CD4-positive, alpha-beta T cell treated with Interleukin-15 for 4 hours (primary cell): ENCODE results near the gene FGD2.
"Not testable (repeated sequence)": the region's sequence is repeated elsewhere in the genome, so short reads cannot be mapped to it uniquely, and the experiment has no call there.

Source experiments
- DNase-seq: peaks from one replicate; pipeline ENCODE4 v3.0.0-alpha.2; 2020; ENCODE audit warnings: low spot score

FGD2 gene

DNA sequence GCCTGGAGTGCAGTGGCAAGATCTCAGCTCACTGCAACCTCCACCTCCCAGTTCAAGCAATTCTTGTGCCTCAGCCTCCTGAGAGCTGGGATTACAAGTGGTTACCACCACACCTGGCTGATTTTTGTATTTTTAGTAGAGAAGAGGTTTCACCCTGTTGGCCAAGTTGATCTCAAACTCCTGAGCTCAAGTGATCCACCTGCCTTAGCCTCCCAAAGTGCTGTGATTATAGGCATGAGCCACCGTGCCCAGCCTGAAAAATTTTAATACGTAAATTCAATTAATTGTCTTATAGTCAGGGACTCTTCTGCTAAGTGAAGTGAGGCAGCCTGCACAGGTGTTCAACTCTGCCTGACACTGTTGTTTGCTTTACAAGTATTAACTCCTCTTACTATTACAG is 15.1 kb upstream of the FGD2 start:
- DNase-seq: not testable (repeated sequence)

DNA sequence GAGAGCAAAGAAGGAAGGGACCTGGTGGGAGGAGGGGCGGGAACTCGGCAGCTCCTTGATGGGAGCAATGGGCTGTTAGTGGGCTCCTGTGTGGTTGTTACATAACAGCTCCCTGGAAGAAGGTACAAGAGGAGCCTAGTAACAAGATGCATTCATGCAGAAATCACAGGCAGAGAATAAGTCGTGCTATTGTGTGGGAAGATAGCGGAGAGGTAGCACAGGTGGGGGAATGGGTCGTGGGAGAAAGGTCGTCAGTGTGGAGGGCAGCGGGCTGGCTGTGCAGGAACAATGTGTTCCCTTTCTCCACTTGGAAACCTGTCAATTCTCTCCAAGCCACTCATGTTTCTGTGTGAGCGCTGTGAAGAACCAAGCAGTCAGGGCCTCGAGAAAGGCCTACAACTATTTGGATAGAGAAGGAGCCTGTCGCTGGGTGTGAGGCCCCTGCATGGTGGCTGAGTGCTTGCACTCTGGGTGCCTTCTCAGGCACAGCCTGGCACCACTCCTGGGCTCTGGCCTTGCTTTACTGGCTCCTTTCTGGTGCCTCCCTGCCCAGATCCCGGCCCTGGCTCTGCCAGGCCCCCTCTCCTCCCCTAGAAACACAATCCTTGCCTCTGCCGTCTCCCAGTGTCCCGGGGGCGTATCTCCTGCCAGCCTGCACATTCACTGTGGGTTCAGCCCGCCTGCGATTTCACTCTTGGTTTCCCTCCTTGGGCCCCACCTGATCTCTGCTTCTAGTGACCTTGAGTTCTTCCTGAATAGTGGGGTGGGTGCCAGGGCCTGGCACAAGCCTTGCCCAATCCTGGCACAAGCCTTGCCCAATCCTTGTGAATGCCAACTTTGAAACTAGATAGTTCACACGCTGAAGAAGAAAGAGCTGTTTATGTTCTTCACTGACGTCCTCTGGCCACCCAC is 7.4 kb upstream of the FGD2 start:
- no peak for DNase-seq

GRCh38 chr6:36998723-36999038 is 6.8 kb upstream of the FGD2 start:
- no peak for DNase-seq

DNA sequence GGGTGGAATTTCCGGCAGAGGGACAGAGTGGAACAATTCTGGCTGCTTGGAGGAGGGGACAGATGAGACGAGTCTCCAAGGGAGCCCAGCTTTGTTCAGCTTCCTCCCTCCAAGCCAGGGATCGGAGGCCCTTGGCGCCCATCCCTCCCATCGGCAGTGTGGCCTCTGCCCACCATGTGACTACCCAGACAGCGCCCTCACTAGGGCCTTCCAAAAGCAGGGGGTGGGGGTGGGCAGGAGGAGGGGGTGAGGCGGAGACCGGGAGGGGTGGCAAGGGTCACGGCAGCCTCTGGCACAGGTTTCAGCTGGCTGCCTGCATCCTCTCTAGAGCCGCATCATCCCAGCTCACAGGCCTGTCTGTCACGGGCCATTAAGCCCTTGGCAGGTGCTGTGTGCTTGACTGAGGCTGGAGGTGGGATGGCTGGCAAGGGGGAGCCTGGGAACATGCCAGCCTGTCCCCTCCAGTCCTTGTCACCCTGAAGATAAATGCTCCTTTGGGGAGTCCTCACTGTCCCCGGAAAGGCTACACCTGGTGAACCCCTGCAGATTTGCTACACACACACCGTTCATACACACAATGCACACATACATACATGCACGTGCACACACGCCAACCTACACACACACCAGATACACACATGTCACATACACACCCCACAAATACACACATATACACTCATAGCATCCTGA is 6.2 kb upstream of the FGD2 start:
- no peak for DNase-seq

GRCh38 chr6:36999751-37000125 is 5.7 kb upstream of the FGD2 start:
- DNase-seq: no peak

DNA sequence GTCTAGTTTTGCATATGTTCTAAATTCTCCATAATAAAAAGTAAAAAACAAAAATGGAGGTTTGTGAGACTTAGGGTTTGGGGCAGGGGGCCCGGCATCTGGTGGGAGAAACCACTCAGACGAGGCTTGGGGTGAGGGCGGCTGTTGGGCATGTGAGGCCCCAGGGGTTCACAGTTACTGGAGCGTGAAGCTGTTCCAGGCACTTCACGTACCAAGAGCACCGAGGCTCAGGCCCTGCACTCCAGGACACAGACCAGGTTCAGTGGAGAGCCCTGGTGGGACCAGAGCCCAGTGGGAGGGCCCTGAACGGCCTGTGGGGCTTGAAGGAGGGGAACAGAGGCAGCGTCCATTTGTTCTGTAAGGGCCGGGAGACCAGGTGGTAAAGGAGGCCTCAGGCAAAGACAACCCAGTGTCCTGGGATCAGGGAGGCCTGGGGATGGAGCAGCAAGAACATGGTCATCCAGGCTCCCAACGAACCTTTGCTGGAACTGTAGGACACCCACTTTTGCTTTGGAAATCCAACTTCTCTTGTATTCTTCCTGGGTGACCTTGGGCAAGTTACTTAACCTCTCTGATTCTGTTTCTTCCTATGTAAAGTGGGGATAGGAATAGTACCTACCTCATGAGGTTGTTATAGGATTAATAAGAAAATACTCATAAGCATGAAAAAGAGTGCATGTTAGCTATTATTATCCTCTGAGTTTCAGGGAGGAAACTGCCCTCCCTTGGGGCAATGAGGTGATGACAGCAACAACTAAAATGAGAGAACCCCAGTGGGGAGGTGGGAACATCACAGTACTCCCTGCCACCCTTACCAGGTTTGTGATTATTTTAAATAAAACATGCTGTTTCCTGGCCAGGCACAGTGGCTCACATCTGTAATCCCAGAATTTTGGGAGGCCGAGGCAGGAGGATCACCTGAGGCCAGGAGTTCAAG is 1.1 kb upstream of the FGD2 start:
- DNase-seq: no peak

DNA sequence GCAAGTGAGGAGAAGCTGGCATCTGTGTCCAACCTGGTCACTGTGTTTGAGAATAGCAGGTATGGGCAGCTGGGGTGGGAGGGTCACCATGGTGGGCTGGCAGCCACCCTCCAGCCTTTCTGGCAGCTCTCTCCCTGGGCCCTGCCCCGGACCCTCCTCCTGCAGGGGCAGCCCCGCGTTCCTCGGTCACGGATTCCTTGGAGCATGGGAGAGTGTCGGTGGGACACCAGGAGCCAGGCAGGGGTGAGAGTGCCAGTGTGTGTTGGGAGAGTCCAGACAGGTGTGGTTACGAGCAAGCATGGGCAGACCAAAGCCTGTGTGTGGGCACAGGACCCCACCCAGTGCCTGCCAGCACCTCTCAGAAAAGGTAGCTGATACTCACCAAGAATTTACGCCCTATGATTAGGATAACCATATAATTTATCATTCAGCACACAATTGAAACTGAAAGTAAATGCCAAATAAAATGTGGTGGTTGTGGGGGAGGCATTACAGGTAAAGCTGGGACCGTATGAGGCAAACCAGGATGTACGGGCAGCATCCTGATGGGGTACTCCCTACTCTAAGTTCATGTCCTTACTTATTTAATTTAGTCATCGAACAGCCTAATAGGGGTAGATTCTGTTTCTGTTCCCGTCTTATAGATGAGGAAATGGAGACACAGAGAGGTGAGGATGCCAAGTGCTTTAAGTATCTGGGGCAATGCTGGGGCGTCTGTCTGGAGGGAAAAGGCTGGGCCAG is 542 bp downstream of the FGD2 start:
- peak; percentile 22 for DNase-seq

DNA sequence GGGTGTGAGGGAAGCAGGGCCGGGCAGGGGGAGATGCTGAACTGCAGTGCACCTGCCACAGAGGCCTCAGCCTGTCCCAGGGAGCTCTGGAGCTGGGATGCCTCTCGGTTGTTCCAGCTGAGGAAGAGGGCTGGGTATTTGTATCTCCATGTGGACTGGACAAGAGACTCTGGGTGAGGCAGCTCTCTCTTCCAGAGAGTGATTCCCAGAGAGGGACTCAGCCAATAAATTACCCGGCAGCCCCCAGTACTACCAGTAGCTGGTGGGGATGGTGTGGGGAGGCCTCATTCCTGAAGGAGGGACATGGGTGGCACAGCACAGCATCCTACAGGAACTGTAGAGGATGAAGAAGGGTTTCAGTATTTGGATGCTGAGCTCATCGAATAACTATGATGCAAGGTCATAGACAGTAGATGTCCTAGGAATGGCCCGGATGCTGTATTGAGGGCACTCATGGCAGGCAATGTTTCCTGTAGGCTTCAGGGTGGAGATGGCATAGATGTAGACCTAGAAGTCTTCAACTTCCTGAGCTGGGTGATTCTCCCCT is 1.4 kb downstream of the FGD2 start:
- DNase-seq: no peak

GRCh38 chr6:37007340-37008043 is 2.0 kb downstream of the FGD2 start:
- peak; percentile 7 for DNase-seq

- no peak for DNase-seq
Observed at GRCh38 chr6:37008484-37009465, 3.3 kb downstream of the FGD2 start.

DNA sequence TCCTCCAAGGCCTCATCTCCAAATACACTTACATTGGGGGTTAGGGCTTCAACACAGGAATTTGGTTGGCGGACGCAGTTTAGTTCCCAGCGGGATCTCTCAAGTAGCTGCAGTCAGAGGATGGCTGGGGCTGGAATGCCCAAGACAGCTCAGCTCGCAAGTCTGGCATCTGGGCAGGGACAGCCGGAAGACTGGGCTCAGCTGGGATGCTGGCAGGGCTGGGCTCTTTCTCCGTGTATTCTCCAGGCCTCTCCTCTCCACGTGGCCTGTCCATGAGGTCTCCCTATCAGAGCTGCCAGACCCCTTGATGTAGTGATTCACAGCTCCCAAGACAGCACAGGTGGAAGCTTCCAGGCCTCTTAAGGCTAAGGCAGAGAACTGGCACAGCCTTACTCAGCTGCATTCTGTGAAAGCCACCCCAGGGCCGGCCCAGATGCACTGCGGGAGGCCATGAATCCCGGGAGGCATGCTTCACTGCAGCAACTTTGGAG is 5.0 kb downstream of the FGD2 start:
- DNase-seq: no peak

- DNase-seq: no peak
Observed at GRCh38 chr6:37011656-37012378, 6.4 kb downstream of the FGD2 start.

DNA sequence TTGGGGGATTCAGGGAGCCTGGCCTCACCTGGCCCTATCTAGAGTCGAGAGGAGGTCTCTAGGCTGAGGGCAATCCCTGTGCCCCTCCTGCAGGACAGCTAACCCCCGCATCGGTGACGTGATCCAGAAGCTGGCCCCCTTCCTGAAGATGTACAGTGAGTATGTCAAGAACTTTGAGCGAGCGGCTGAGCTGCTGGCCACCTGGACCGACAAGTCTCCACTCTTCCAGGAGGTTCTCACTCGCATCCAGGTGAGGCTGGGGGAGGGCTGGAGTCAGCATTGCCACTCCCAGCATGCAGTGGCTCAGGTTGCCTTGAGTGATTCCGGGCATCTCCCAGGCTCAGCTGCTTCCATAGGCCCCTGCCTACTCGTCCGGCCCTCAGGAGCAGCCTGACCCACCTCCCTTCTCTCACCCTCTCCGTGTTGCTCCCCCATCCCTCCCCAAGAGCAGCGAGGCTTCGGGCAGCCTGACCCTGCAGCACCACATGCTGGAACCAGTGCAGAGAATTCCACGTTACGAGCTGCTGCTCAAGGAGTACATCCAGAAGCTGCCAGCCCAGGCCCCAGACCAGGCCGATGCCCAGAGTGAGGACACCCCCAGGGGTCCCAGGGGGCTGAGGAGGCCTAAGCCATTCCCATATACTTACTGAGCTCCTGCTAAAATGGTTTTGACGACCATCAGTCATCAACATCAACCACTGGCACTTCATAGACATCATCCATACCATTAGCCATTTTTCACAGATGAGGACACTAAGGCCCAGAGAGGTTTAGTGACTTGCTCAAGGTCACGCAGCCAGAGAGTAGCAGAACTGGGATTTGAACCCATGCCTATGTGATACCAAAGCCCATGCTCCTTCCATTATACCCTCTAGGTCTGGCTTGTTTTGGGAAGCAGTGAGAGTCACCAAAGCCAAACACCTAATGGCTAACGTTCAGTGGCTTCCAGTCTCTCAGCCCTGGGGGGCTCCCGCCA is 8.3 kb downstream of the FGD2 start:
- DNase-seq: no peak

GRCh38 chr6:37014667-37015066 is 9.2 kb downstream of the FGD2 start:
- DNase-seq: no peak

DNA sequence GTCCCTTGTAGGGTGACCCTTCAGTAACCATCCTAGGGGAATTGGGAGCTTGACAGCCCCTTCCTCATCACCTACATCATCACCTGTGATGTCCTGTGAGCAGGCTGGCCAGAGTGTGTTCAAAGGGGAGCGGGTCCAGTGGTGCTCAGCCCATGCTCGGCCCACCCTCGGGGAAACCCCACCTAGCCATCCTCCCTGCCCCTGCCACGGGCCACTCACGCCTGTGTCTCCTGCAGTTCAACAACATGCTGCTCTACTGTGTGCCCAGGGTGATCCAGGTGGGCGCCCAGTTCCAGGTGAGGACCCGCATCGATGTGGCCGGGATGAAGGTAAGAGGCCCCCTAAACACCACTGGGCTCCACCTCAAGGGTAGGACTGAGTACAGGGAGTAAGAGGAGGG is 10.1 kb downstream of the FGD2 start:
- DNase-seq: no peak

- no peak for DNase-seq
Observed at GRCh38 chr6:37016995-37017394, 11.5 kb downstream of the FGD2 start.

GRCh38 chr6:37017606-37018197 is 12.2 kb downstream of the FGD2 start:
- DNase-seq: no peak
